Progenitor cell of endocrine pancreas (in vitro differentiated cells): Measurements from ENCODE around the gene PRKN. TPM values are rescaled to one million over a fixed set of nuclear protein-coding genes. Genes with fewer than 3 reads are reported as not detected.

Source experiments
- DNase-seq: peaks from one replicate; pipeline ENCODE4 v3.0.0; 2021; ENCODE audit warnings: low spot score; ENCODE audit not compliant: unreplicated experiment
- H3K27ac Mint-ChIP-seq: 2 replicates; pipeline ENCODE4 v1.8.0; 2021; ENCODE audit warnings: mild to moderate bottlenecking, moderate library complexity, mixed read lengths
- H3K27me3 Mint-ChIP-seq: 2 replicates; pipeline ENCODE4 v1.8.0; 2021; ENCODE audit warnings: mixed read lengths
- H3K36me3 Mint-ChIP-seq: 2 replicates; pipeline ENCODE4 v1.8.0; 2022; ENCODE audit warnings: mixed read lengths; ENCODE audit not compliant: insufficient read depth
- H3K4me1 Mint-ChIP-seq: 2 replicates; pipeline ENCODE4 v1.8.0; 2021; ENCODE audit warnings: low read depth, mixed read lengths
- H3K4me3 Mint-ChIP-seq: 2 replicates; pipeline ENCODE4 v1.8.0; 2021; ENCODE audit warnings: low read depth, mild to moderate bottlenecking, moderate library complexity, mixed read lengths
- H3K9me3 Mint-ChIP-seq: 2 replicates; pipeline ENCODE4 v1.8.0; 2021; ENCODE audit warnings: low read depth, mixed read lengths
- CTCF ChIP-seq: fragments of 200-600 bp; sonication (generic); IDR thresholded peaks from one replicate; pipeline ENCODE4 v1.5.0; 2021; ENCODE audit warnings: antibody characterized with exemption, mild to moderate bottlenecking; ENCODE audit not compliant: unreplicated experiment
- total RNA-seq: library from RNA; stranded (reverse); gene quantifications from 2 replicates; pipeline ENCODE4 v1.2.1, GENCODE V29; 2021

The PRKN gene
- total RNA-seq, 1 donor from 2014 or later: 4.6 TPM

GRCh38 chr6:162331911-162332310 is 395.7 kb downstream of the PRKN start:
- DNase-seq: no peak
- Mint-ChIP-seq H3K27ac (no peak overlapping the region), H3K36me3 (peaks cover 2% of the 10 kb centered on the region), H3K4me3 (no peak overlapping the region), H3K27me3 (peaks cover 54% of the 10 kb centered on the region), H3K9me3 (no peaks in the 10 kb centered on the region), H3K4me1 (peaks cover 7% of the 10 kb centered on the region)
- TF ChIP-seq CTCF: no peak

GRCh38 chr6:162325826-162326225 is 401.7 kb downstream of the PRKN start:
- no peaks in the 10 kb centered on the region for H3K4me1 Mint-ChIP-seq
- H3K27ac Mint-ChIP-seq: no peak overlapping the region
- H3K27me3 Mint-ChIP-seq: peaks cover 18% of the 10 kb centered on the region
- no peak for TF ChIP-seq CTCF
- H3K4me3 Mint-ChIP-seq: no peak overlapping the region
- DNase-seq: no peak
- peaks cover under 1% of the 10 kb centered on the region for H3K36me3 Mint-ChIP-seq
- peaks cover 2% of the 10 kb centered on the region for H3K9me3 Mint-ChIP-seq

GRCh38 chr6:162325051-162325450 is 402.5 kb downstream of the PRKN start:
- no peak overlapping the region for H3K4me3 Mint-ChIP-seq
- TF ChIP-seq CTCF: no peak
- no peaks in the 10 kb centered on the region for H3K4me1 Mint-ChIP-seq
- H3K9me3 Mint-ChIP-seq: peaks cover 3% of the 10 kb centered on the region
- no peak for DNase-seq
- peaks cover 10% of the 10 kb centered on the region for H3K27me3 Mint-ChIP-seq
- H3K27ac Mint-ChIP-seq: no peak overlapping the region
- H3K36me3 Mint-ChIP-seq: peaks cover 2% of the 10 kb centered on the region

GRCh38 chr6:162315291-162315690 is 412.3 kb downstream of the PRKN start:
- H3K27me3 Mint-ChIP-seq: peaks cover 5% of the 10 kb centered on the region
- no peak overlapping the region for H3K4me3 Mint-ChIP-seq
- H3K4me1 Mint-ChIP-seq: peaks cover 4% of the 10 kb centered on the region
- H3K27ac Mint-ChIP-seq: no peak overlapping the region
- no peaks in the 10 kb centered on the region for H3K36me3 Mint-ChIP-seq
- H3K9me3 Mint-ChIP-seq: no peaks in the 10 kb centered on the region
- TF ChIP-seq CTCF: no peak
- DNase-seq: no peak

GRCh38 chr6:162313922-162314660 is 413.5 kb downstream of the PRKN start:
- TF ChIP-seq CTCF: no peak
- no peak overlapping the region for H3K27ac Mint-ChIP-seq
- DNase-seq: no peak
- no peaks in the 10 kb centered on the region for H3K9me3 Mint-ChIP-seq
- H3K4me3 Mint-ChIP-seq: no peak overlapping the region
- peaks cover 4% of the 10 kb centered on the region for H3K4me1 Mint-ChIP-seq
- no peaks in the 10 kb centered on the region for H3K36me3 Mint-ChIP-seq
- H3K27me3 Mint-ChIP-seq: peaks cover 9% of the 10 kb centered on the region
